Neural crest cell (in vitro differentiated cells): ENCODE data around the gene TNNI2. TPM values are rescaled to one million over a fixed set of nuclear protein-coding genes. Genes with fewer than 3 reads are reported as not detected.
A peak's percentile ranks its signal among the peaks of the same experiment; 100 is the strongest.
"Not testable (repeated sequence)": the region's sequence is repeated elsewhere in the genome, so short reads cannot be mapped to it uniquely, and the experiment has no call there.

ENCODE experiments used
- DNase-seq: peaks from one replicate; pipeline ENCODE4 v3.0.0; 2021; ENCODE audit warnings: low read depth, mixed read lengths, low spot score
- H3K27ac Mint-ChIP-seq: one replicate; pipeline ENCODE4 v1.8.0; 2021; ENCODE audit warnings: mild to moderate bottlenecking, mixed read lengths; ENCODE audit not compliant: unreplicated experiment
- H3K27me3 Mint-ChIP-seq: 2 replicates; pipeline ENCODE4 v1.8.0; 2021; ENCODE audit warnings: low read depth, mild to moderate bottlenecking, mixed read lengths
- H3K36me3 Mint-ChIP-seq: 2 replicates; pipeline ENCODE4 v1.8.0; 2021; ENCODE audit warnings: low read depth, mild to moderate bottlenecking, mixed read lengths
- H3K4me1 Mint-ChIP-seq: 2 replicates; pipeline ENCODE4 v1.8.0; 2021; ENCODE audit warnings: mixed read lengths
- H3K4me3 Mint-ChIP-seq: one replicate; pipeline ENCODE4 v1.8.0; 2021; ENCODE audit warnings: mild to moderate bottlenecking, mixed read lengths
- H3K9me3 Mint-ChIP-seq: 2 replicates; pipeline ENCODE4 v1.8.0; 2021; ENCODE audit warnings: mixed read lengths
- CTCF ChIP-seq: fragments of 200-600 bp; sonication (generic); conservative IDR thresholded peaks from 2 replicates; pipeline ENCODE4 v1.5.0; 2021; ENCODE audit warnings: antibody characterized with exemption, mild to moderate bottlenecking
- total RNA-seq: library from RNA; stranded (reverse); gene quantifications from 2 replicates; pipeline ENCODE4 v1.2.1, GENCODE V29; 2021

The TNNI2 gene
- total RNA-seq, 1 donor from 2014 or later: not detected

- peaks cover 7% of the 10 kb centered on the region for H3K4me1 Mint-ChIP-seq
- H3K36me3 Mint-ChIP-seq: no peaks in the 10 kb centered on the region
- no peaks in the 10 kb centered on the region for H3K9me3 Mint-ChIP-seq
- H3K4me3 Mint-ChIP-seq: no peak overlapping the region
- no peak for DNase-seq
- H3K27ac Mint-ChIP-seq: no peak overlapping the region
- TF ChIP-seq CTCF: no peak
- peaks cover 3% of the 10 kb centered on the region for H3K27me3 Mint-ChIP-seq
Observed at GRCh38 chr11:1875093-1875850, 36.5 kb downstream of the TNNI2 start.

- not testable (repeated sequence) for DNase-seq, H3K4me3 Mint-ChIP-seq, H3K27ac Mint-ChIP-seq, H3K4me1 Mint-ChIP-seq, H3K27me3 Mint-ChIP-seq, H3K9me3 Mint-ChIP-seq, H3K36me3 Mint-ChIP-seq
Observed at GRCh38 chr11:1875851-1876301, 37.1 kb downstream of the TNNI2 start.

- H3K9me3 Mint-ChIP-seq: no peaks in the 10 kb centered on the region
- TF ChIP-seq CTCF: peak; percentile 57
- H3K4me3 Mint-ChIP-seq: no peak overlapping the region
- no peak overlapping the region for H3K27ac Mint-ChIP-seq
- peak; percentile 60 for DNase-seq
- H3K27me3 Mint-ChIP-seq: no peaks in the 10 kb centered on the region
- H3K4me1 Mint-ChIP-seq: peaks cover 4% of the 10 kb centered on the region
- H3K36me3 Mint-ChIP-seq: no peaks in the 10 kb centered on the region
Observed at GRCh38 chr11:1876361-1877063, 37.7 kb downstream of the TNNI2 start.

- Mint-ChIP-seq H3K27me3 (no peaks in the 10 kb centered on the region), H3K27ac (peak overlapping the region; percentile 50), H3K4me1 (peaks cover 4% of the 10 kb centered on the region), H3K4me3 (no peak overlapping the region), H3K36me3 (no peaks in the 10 kb centered on the region), H3K9me3 (no peaks in the 10 kb centered on the region)
- no peak for DNase-seq
- no peak for TF ChIP-seq CTCF
Observed at GRCh38 chr11:1877211-1878136, 38.7 kb downstream of the TNNI2 start.

- Mint-ChIP-seq H3K9me3 (no peaks in the 10 kb centered on the region), H3K27ac (no peak overlapping the region), H3K36me3 (no peaks in the 10 kb centered on the region), H3K4me3 (no peak overlapping the region), H3K27me3 (no peaks in the 10 kb centered on the region), H3K4me1 (peaks cover 4% of the 10 kb centered on the region)
- TF ChIP-seq CTCF: no peak
- DNase-seq: no peak
Observed at GRCh38 chr11:1878137-1879031, 39.6 kb downstream of the TNNI2 start.
